GM11168 (cell line): ENCODE results near the gene ATP6V0D1.

ENCODE experiments used
- in situ Hi-C: fragments of 300-500 bp; cut with MboI; formaldehyde crosslinking; loops from one replicate; pipeline ENCODE4 v1.12.0; 2022; ENCODE audit warnings: low sequenced_read_pairs; ENCODE audit not compliant: unreplicated experiment

ATP6V0D1 gene

DNA sequence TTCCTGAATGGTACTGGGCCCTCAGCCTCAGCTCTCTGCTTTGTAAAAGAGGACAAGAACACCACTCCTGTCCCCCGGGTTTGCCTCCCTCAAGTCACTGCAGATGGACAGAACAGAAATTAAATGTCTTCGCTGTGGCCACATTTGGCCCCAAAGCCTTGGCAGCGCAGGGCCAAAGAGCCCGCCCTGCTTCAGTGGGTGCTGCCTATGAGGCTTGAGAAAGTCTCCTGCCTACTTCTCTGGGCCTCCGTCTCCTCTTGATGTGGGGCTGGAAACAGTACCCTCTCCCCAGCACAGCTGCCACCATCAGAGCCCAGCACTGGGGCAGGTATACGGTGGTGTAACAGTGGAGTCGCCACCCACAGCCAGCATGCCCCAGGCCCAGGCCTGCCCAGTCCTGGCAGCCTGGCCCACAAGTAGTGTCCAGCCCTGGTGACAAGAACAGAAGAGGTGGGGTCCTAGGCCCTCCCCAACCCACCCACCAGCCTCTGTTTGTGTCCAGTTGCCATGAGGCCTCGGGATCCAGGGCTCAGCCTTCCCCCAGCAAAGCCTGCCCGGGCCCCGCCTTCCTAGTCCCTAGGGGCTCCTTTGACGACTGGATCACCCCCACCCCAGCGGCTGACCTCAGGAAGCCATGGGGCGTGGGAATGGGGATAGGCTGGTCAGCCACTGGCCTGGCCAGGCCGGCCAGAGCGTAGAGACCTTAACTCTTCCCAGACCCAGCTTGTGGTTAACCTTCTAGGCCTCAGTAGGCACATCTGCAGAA, 83.7 kb downstream of the ATP6V0D1 start:
- in situ Hi-C loops, result no loop called here

DNA sequence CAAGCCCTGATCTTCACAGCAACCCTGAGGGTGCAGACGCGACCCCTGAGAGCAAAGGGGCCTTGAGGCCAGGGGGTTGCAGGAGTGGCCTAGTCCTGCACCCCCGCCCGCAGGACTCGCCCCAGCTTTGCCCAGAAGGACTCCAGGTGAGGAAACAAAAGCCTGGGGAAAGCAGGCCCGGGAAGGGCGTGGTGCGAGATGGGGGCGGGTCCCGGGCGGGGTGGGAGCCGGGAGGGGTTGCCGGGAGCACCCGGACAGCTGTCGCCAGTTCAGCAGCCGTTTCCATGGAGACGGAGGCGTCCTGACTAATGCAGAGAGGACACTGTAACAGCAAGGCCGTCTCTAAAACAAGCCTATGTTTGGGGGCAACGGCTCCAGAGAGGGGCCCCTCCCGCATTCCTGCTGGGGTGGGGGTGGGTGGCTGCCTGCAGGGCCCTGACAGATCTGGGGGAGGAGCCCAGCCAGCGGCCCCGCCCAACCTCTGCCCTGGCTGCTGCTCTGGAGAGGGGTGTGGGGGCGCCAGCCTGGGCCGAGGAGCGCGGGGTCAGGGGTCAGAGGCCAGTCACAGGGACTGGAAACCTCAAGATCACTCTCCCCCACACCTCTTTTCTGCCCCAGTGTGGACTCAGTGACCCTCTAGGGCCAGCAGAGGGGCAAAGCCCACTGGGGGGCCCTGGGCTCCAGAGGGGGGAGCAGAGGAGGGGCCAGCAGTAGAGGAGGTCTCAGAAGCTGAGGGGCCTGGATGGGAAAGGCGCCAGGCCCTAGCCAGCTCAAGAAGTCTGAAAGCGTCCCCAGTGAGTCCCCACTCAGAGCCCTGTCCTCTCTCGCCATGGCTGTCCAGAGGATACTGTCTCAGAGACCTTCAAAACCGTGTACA, 84.6 kb downstream of the ATP6V0D1 start:
- in situ Hi-C loops, result no loop called here

DNA sequence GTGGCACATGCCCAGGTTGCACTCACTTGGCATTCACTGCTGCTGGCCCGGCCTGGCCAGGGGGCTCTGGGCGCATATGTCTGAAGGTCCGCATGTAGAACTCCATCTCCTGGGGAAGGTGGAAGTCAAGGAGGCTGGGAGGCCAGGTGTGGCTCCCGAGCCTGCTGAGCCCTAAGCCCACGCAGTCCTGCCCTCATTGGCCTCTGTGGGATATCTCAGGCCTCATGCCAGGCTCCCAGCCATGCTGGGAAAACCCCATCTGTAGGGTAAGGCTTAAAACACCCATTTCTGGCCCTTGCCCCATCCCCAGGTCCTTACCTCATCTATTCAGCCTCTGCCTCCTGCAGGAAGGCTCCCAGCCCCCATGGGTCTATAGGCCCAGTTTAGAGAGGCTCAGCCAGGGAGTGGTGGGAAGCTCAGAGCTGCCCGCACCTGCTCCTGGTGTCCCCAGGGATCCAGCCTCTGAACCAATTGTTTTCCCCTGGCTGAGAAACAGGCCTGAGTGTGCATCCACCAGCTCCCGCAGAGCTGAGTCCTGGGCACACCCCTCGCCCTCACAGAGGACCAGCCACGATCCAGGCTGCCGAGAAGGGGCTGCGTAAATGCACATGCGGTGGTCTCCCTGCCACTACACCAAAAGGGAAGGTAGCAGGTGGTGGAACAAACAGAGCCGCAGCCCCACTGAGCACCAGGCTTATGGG, 85.3 kb downstream of the ATP6V0D1 start:
- in situ Hi-C loops, result no loop called here

DNA sequence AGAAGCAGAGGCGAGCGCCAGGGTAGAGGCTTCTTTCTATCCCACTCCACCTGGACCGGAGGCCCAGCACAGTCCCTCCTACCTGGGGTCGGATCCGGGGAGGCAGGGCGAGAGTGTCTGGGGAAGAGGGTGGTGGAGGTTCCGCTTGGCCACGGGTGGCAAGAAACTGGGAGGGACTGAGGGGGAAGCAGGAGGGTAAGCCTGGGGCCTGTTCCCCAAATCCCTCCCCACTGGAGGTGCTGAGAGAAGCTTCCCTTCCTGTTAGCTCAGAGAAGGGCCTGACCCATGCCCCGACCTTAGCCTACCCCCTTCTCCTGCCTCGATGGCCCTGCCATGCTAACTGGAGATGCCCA, 85.9 kb downstream of the ATP6V0D1 start:
- in situ Hi-C loops, result no loop called here

DNA sequence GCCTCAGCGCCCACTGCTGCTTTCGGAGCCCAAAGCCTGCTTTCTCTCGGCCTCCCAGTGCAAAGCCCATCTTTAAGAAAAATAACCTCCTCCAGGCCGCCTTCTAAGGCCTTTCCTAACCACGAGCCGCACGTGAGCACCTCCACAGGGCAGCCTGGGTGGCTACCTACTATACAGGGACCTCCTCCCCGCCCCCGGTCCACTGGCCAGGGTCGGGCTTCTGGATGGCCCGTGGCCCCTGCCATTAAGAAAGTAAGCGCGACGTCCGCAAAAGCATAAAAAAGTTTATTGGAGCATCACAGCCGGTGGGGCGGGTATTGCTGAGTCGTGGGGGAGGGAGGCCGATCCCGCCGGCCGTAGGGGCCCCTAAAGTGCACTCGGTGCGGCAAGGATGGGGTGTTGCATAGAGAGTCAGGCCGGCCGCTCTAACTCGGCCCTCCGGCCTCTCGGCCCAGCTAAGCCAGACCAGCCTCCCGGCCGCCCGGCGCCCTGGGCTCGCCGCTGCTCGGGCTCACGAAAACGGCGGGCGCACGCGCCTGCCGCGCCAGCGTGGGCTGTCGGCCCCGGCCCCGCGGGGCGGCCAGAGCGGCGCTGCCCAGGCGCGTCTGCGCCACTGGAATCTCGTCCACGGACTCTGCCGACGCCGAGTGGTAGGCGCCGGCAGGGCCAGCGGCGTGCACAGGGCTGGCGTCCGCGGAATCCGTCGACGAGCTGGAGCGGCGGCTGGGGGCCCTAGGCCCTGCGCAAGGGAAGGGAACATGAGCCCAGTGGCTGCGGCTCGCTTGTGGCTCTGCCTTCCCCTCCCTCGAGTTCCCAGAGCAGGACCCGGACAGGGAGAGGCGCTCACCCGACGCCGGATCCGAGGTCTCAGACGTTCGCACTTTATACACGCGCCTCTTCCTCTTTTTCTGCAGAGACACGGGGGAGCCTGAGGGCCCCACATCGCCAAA, 86.5 kb downstream of the ATP6V0D1 start:
- in situ Hi-C loops, result no loop called here

DNA sequence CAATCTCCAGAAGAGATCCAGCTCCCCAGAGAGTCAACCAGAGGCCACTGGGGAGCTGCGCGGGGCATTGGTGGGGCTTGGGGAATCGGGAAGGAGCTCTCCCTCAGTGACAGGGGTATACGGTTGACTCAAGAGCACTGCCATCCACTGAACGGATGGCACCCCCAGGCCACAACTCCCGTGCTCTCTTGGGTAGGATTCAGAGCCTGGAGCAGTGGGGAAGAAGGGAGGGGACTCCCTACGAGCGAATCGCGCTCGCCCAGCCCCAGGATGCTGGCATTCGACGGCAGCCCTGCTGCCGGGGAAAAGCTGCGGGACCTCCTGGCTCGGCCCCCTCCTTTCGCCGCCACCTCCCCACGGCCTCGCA, 87.2 kb downstream of the ATP6V0D1 start:
- in situ Hi-C loops, result no loop called here

DNA sequence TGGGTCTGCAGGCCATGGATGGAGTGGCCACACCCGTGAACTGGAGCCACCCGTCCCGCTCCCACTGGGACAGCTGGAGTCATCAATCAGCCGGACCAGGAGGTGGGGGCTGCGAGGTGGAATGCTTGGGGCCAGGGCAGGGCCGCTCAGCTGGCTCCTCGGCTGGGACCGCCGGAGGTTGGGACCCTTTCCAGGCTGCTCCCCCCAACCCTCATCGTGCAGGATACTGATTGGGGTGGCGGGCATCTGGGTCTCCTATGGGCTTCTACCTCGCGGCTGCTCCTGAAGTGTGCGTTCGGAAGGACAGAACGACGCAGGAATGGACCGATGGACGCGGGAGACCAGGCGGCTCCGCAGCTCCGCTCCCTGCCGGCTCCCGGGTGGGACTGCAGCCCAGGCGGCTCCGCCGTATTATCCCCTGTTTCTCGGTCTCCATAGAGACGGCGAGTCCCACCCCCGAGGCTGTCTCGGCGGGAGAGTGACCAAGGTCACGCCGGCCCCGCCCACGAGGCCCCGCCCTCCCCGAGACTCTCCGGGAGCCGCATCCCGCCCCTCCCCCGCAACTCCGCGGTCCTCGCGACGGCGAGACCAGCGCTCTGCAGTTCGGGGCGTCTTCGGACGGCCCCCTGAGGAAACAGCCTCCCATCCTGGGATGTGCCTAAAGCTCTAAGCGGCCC, 87.7 kb downstream of the ATP6V0D1 start, which contains the start of gene TPPP3:
TPPP3 (minus strand) TSS at position 388 of the 677 bp plus-strand sequence. CDS start 2,387 bp downstream, outside the sequence.
- in situ Hi-C loops, result no loop called here

DNA sequence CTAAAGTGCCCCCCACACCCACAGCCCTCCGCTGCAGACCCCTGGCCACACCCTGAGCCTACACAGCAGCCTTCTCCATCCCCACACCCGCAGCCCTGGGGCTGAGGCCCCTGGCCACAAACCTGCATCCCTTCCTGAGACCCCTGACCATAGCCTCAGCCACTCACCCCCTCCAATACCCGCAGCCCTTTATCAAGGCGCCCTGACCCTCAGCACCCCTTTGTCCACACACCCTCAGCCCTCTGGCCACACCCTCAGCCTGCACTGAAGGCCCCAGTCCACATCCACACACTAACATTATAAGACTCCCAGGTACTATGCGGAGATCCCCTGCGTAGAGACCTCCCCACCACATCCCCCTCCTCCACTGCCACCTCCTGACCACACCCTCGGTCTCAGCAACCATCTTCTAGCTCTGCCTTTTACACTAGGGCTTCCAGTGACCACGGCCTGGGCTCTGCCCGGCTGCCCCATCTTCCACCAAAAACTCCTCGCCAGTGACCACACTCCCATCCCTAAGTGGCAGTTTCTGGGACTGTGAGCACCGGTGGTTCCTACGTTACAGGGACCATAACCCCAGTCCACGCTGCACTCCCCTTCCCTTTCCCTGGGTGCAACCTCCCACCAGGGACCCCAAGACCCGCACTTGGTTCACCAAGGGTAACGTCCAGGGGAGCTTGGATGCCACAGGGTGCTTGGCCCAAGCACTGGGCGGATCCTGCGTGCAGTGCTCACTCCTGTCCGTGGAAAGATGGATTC, 88.5 kb downstream of the ATP6V0D1 start:
- in situ Hi-C loops, result no loop called here

DNA sequence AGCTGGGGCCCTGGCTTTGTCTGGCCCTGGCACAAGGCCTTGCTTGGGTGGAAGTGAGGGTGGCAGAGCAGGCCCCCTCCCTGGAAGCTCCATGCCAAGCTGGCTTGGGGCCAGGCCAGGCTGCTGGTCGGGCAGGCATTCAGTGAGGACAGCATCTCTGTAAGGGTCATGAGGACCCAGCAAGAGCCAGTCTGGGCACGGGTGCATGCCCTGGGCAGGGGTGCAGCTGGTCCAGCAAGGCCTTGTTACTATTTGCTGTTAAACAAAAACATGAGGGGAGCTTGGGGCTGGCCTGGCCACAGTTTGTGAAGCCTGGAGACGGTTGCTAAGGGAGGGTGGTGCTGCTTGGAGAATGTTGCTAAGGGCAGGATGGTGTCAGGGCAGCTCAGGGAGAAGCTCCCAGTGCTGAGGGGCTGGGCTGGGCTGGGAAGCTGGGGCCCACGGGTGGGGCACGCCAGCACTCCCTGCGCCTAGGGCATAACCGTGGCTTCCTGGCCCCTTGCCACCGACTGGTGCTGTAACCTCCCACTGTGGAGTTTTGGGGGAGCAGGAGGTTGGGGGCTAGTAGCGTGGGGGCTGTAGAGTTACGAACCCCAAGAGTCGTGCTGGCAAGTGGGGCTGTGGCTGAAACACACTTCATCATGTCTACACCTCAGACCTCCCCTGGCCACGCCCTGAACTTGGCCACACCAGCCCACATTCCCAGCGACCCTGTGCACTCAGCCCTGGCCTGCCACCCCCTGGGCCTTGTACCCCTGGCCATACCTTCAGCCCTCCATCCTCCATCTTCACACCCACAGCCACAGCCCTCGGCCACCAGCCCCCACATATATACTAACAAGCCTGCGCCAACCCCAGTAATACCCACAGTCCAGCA, 89.3 kb downstream of the ATP6V0D1 start:
- in situ Hi-C loops, result no loop called here

DNA sequence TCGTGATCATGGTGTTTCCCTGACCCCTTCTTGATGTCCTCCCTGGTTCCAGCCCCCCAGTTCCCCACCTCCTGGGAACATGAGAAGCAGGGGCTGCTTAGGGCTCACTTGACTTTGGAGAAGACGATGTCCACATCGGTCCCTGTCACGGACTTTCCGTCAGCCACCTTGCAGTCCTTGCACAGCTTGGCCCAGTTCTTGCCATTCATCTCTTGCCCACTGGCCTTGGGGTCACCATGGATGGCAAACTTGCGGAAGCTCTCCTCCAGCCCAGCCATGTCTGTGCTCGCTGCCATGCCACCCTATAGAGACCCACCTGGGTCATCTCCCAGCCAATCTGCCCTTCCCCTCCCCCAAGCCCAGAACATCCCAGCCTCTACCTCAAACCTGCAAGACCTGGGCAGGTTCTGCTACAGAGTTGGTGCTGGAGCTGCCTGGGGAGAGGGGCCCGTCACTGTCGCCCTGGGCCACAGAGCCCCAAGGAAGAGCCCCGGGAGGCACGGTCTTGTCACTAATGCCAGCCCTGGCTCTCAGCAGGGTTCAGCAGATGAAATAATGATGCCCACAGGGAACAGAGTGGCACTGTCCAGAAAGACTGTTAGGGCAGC, 90.0 kb downstream of the ATP6V0D1 start:
- in situ Hi-C loops, result no loop called here

DNA sequence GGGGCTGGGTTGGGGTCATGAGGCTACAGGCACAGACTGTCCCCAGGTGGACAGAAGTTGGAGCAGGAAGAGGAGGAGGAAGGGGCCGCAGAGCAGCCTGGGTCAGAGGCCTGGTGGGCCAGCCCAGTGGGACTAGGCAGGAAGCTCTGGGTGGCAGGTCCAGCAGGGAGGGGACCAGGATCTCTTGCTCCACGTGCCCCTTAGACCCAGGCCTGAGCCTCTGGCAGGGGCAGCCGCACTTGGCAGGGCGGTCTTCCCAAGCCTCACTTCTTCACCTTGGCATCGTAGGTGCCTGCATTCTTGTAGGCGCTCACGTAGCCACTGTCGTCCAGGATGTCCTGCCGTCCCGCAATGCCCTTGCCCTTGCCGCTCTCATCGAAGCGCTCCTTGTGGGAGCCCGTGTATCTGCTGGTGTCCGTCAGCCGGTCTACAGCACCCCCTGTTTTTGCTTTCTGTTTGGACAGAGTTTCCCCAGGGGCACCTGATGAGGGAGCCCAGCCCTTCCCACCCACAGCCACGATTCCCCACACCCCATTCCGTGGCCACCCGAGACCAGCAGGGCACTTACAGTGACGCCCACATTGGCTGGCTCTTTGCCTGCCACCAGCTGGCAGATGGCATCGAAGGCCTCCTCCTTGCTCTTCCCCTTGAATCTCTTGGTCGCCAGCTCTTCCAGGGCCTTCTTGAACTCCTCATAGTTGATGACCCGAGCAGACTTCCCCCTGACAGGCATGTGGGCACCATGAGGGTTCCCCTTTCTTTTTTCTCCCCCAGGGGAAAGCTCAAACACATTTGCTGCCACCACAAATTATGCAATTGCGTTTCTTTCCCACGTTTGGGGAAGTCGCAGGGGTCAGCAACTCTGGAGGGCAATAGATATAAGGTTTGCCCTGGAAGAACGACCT, 90.8 kb downstream of the ATP6V0D1 start:
- in situ Hi-C loops, result no loop called here

DNA sequence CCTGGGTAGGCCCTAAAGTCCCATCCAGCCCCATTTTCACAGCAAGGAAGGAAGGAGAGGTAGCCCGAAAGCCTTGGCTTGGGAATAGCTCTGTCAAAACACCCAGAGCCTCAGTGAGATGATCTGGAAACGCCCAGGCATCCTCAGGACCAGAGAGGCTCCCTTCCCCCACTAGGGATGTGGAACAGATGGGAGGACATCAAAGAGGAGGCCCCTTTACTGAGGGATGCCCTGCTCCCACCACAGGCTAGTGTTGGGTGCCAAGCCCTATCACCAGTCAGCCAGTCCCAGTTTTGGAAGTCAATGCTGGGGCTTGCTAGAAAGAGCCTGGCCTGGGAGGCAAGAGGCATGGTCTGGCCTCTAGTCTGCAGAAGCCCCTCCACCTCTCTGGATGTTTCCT, 92.4 kb downstream of the ATP6V0D1 start:
- in situ Hi-C loops, result no loop called here

DNA sequence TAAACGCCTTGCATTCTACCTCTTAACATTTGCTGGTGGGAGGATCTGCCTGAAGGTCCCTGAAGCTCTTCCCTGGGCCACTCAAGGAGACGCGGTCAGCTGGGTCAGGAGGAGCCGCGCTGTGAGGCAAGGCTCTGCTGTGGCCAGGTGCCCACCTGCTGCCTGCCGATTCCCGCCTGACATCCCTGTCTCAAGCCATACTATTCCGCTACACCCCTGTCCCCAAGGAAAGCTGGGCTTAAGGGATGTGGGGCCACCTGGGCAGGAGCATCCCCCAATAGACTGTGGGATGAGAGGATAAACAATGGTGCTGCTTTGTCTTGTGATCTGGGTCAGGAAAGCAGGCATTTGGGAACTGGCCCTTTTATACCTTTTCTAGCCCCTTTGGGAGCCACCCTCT, 92.8 kb downstream of the ATP6V0D1 start:
- in situ Hi-C loops, result no loop called here
